Psoas muscle (tissue), 8 donors: ENCODE measurements around the gene RRBP1. TPM values are rescaled to one million over a fixed set of nuclear protein-coding genes. Genes with fewer than 3 reads are reported as not detected.

ENCODE experiments used
- ATAC-seq, 4 donors: fragments of 200-7000 bp; cut with Tn5 transposase; one replicate each; pipeline ENCODE4 v1.9.1; 2020; ENCODE audit warnings: moderate library complexity in 3 of 4, mild to moderate bottlenecking in 2 of 4
- DNase-seq, 2 donors: peaks; one replicate each; pipeline ENCODE4 v3.0.0-alpha.2; 2020
- H3K27ac ChIP-seq: fragments of 200-600 bp; one replicate; pipeline ENCODE4 v1.8.0; 2022
- H3K27me3 ChIP-seq, 3 donors: fragments of 200-600 bp in 1 of 3; one replicate each; pipeline versions ENCODE4 v1.6.1 to v1.8.0; 2013 to 2022; ENCODE audit warnings: low read length in 2 of 3, mild to moderate bottlenecking in 2 of 3, moderate library complexity in 1 of 3; ENCODE audit not compliant: insufficient read depth in 3 of 3
- H3K36me3 ChIP-seq, 2 donors: fragments of 200-600 bp in 1 of 2; one replicate each; pipeline versions ENCODE4 v1.6.1 to v1.8.0; 2013 to 2022; ENCODE audit warnings: low read depth in 1 of 2, mild to moderate bottlenecking in 1 of 2, moderate library complexity in 1 of 2; ENCODE audit not compliant: insufficient read depth in 1 of 2
- H3K4me1 ChIP-seq: fragments of 200-600 bp; one replicate; pipeline ENCODE4 v1.8.0; 2022
- H3K4me3 ChIP-seq: fragments of 200-600 bp; one replicate; pipeline ENCODE4 v1.8.0; 2022; ENCODE audit warnings: mild to moderate bottlenecking
- H3K9me3 ChIP-seq: fragments of 200-600 bp; one replicate; pipeline ENCODE4 v1.8.0; 2022
- CTCF ChIP-seq: fragments of 200-600 bp; IDR thresholded peaks from one replicate; pipeline ENCODE4 v1.8.0; 2022; ENCODE audit warnings: antibody characterized with exemption
- WGBS, 3 donors: extraction: QIAGEN DNeasy Blood & Tissue Kit; methylation state at CpG; one replicate each; pipeline versions ENCODE4 v1.1.6 to v1.1.7; 2013; 5-methylcytosine and 5-hydroxymethylcytosine counted together
- intact Hi-C, 2 donors: fragments of 100-400 bp; cut with DNase I; formaldehyde crosslinking; loops; one replicate each; pipeline versions ENCODE4 v1.11.0 to v1.14.2; 2022
- polyA plus RNA-seq, 3 donors: library from polyadenylated mRNA; stranded (reverse); fragments of 200-250 nt; gene quantifications; one replicate each; pipeline ENCODE4 v1.2.3, GENCODE V29; 2013
- total RNA-seq, 4 donors: library from RNA; stranded (reverse); fragmentation: NEBNext Ultra II Directional in 2 of 4; extraction: Animal tissue kit (Norgen Biotek cat#: 25700) in 2 of 4; gene quantifications; one replicate each; pipeline versions ENCODE4 v1.2.1 to v1.2.4, GENCODE V29; 2021 to 2023
- donor health status: healthy with polysubstance abuse.
- donor health status: DM: no; HTN: no; CAD: no; lungs with moderate emphysema.
- donor health status: Bipolar disorder and iron deficiency.
- donor health status: healthy.
- donor health status: DM: yes; HTN: yes; CAD: no.
- donor health status: DM: no; HTN: no; CAD: no.
- donor health status: DM: no; HTN: no; CAD: no.
- donor health status: DM: yes; HTN: yes; CAD: no.

RRBP1 gene
- total and polyA plus RNA-seq, 7 donors: 14.2 to 40.8 (median 21.8) TPM

- TF ChIP-seq CTCF: no peak
- intact Hi-C loops: loop anchor here in 1 of 2 donors (5.0 kb wide), 1 partner anchor 32 kb away; no protein-coding TSS in a partner anchor
- 59 to 93% (median 63%) methylated on average over 3 of the region's 3 CpGs for WGBS, 3 donors
Measured at GRCh38 chr20:17699931-17700351, 17.9 kb upstream of the RRBP1 start, which contains the start of gene BANF2. BANF2 (plus strand) TSS chr20:17699966; CDS start chr20:17725026, 25,060 bp downstream.

DNA sequence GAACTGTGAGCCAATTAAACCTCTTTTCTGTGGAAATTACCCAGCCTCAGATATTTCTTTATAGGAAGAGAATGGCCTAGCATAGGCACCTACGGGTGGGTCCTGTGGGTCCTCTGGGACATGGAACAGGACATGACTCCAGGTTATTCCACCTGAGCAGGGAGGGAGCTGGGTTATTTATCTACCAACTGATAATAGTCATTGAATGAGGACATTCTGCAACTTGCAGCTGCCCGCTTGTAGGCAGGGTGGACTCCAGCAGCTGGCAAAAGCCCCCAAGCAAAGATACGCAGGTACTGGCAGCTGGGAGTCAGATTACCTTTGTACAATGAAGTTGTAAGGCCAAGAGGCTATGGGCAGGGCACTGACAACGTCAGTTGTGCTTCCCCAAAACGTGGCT, 16.3 kb upstream of the RRBP1 start:
- Histone ChIP-seq H3K4me1 (no peaks in the 10 kb centered on the region), H3K27ac (no peak overlapping the region), H3K27me3 (peaks cover 0 to 4% (median 0%) of the 10 kb centered on the region in 3 donors), H3K4me3 (no peak overlapping the region), H3K36me3 (no peaks in the 10 kb centered on the region), H3K9me3 (no peaks in the 10 kb centered on the region)
- WGBS, 3 donors: 53 to 58% (median 57%) methylated on average over 5 of the region's 5 CpGs
- no peak for TF ChIP-seq CTCF
- intact Hi-C loops: loop anchor here in 1 of 2 donors (5.0 kb wide), 1 partner anchor 34 kb away; no protein-coding TSS in a partner anchor
- ATAC-seq: no peak
- DNase-seq: no peak

More at GRCh38 chr20:17699931-17700351, 17.9 kb upstream of the RRBP1 start, which contains the start of gene BANF2:
- Histone ChIP-seq H3K4me3 (no peak within 1 kb of the TSS), H3K4me1 (no peaks in the 10 kb centered on the region), H3K27ac (no peak within 1 kb of the TSS), H3K27me3 (no peaks in the 10 kb centered on the region), H3K36me3 (no peaks in the 10 kb centered on the region), H3K9me3 (no peaks in the 10 kb centered on the region)
- DNase-seq: no peak
- ATAC-seq: no peak

DNA sequence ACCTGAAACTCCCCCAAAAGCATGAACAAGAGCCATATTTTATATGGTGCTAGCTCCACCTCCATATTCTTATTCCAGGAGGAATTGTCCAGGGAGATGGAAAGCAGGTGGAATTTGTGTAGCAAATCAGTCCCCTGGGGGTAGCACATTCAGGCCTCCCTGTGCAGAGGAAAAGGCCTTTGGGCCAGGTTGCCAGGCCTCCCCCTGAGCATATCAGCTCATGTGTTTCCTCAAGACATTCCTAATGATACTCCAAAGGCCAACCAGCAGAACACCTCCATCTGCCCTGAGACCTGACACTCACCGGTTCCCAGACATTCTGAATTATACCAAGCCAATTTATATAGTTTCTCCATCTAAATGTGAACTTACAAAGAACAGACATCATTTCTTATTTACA, 15.1 kb upstream of the RRBP1 start:
- intact Hi-C loops: loop anchor here in 1 of 2 donors (5.0 kb wide), 1 partner anchor 35 kb away; no protein-coding TSS in a partner anchor
- 92 to 97% (median 93%) methylated on average over 1 of the region's 1 CpG for WGBS, 3 donors
- DNase-seq: no peak

GRCh38 chr20:17696287-17696686, 14.2 kb upstream of the RRBP1 start:
- Histone ChIP-seq H3K27ac (no peak overlapping the region), H3K9me3 (no peaks in the 10 kb centered on the region), H3K4me3 (no peak overlapping the region), H3K4me1 (no peaks in the 10 kb centered on the region), H3K36me3 (no peaks in the 10 kb centered on the region), H3K27me3 (peaks cover 0 to 4% (median 0%) of the 10 kb centered on the region in 3 donors)
- TF ChIP-seq CTCF: no peak
- no peak for ATAC-seq
- WGBS, 3 donors: 94 to 98% (median 96%) methylated on average over 1 of the region's 1 CpG
- intact Hi-C loops: loop anchor here in 1 of 2 donors (5.0 kb wide), 1 partner anchor 36 kb away; no protein-coding TSS in a partner anchor
- no peak for DNase-seq

More for the DNA sequence above, 15.1 kb upstream of the RRBP1 start:
- Histone ChIP-seq H3K4me1 (no peaks in the 10 kb centered on the region), H3K9me3 (no peaks in the 10 kb centered on the region), H3K27me3 (peaks cover 0 to 4% (median 0%) of the 10 kb centered on the region in 3 donors), H3K36me3 (no peaks in the 10 kb centered on the region), H3K27ac (no peak overlapping the region), H3K4me3 (no peak overlapping the region)
- no peak for ATAC-seq
- no peak for TF ChIP-seq CTCF

DNA sequence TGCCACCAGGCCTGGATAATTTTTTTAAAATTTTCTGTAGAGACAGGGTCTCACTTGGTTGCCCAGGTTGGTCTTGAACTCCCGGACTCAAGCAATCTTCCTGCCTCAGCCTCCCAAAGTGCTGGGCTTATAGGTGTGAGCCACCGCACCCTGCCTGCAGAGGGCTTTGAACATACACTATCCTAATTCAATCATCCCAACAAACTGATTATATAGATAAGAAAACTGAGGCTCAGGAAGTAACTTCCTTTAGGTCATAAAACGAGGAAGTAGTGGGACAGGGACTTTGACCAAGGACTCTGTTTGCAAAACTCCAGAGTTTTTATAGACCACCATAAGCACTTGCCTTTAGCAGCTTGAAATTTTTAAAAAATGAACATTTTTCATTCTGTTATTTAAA, 12.7 kb upstream of the RRBP1 start:
- DNase-seq (no peak), ATAC-seq (no peak)
- intact Hi-C loops: loop anchor here in 1 of 2 donors (5.0 kb wide), 1 partner anchor 38 kb away; no protein-coding TSS in a partner anchor
- H3K27ac ChIP-seq: no peak overlapping the region
- H3K27me3 ChIP-seq: peaks cover 0 to 4% (median 0%) of the 10 kb centered on the region in 3 donors
- no peaks in the 10 kb centered on the region for H3K9me3 ChIP-seq
- H3K4me3 ChIP-seq: no peak overlapping the region
- no peak for TF ChIP-seq CTCF
- no peaks in the 10 kb centered on the region for H3K36me3 ChIP-seq
- no peaks in the 10 kb centered on the region for H3K4me1 ChIP-seq
- 83 to 87% (median 84%) methylated on average over 3 of the region's 3 CpGs for WGBS, 3 donors
